HG02588 (cell line): ENCODE measurements around the gene MCOLN1.

ENCODE experiments used
- ATAC-seq: cut with Tn5 transposase; IDR thresholded peaks from one replicate; pipeline ENCODE4 v1.9.1; 2021; ENCODE audit warnings: mild to moderate bottlenecking, moderate library complexity; ENCODE audit not compliant: unreplicated experiment

The MCOLN1 gene

GRCh38 chr19:7522072-7522922 lies at the start of gene MCOLN1:
Gene MCOLN1 (plus strand): TSS chr19:7522624. CDS start chr19:7522751, 127 bp downstream.
- ATAC-seq = peak; percentile 81

- no peak for ATAC-seq
Observed at GRCh38 chr19:7475665-7476064, 46.8 kb upstream of the MCOLN1 start.

GRCh38 chr19:7476241-7476640 lies 46.2 kb upstream of the MCOLN1 start:
- ATAC-seq = no peak

- no peak for ATAC-seq
Observed at GRCh38 chr19:7476777-7477494, 45.5 kb upstream of the MCOLN1 start.

GRCh38 chr19:7477758-7478157 lies 44.7 kb upstream of the MCOLN1 start:
- no peak for ATAC-seq

GRCh38 chr19:7478173-7478842 lies 44.1 kb upstream of the MCOLN1 start:
- no peak for ATAC-seq

GRCh38 chr19:7478843-7479227 lies 43.6 kb upstream of the MCOLN1 start:
- no peak for ATAC-seq

- ATAC-seq = no peak
Observed at GRCh38 chr19:7480222-7480969, 42.0 kb upstream of the MCOLN1 start.

- ATAC-seq = no peak
Observed at GRCh38 chr19:7480970-7481255, 41.5 kb upstream of the MCOLN1 start.

- ATAC-seq = no peak
Observed at GRCh38 chr19:7482584-7483439, 39.6 kb upstream of the MCOLN1 start.

GRCh38 chr19:7483720-7484201 lies 38.7 kb upstream of the MCOLN1 start:
- ATAC-seq = no peak

- no peak for ATAC-seq
Observed at GRCh38 chr19:7486923-7487322, 35.5 kb upstream of the MCOLN1 start.

GRCh38 chr19:7488736-7489353 lies 33.6 kb upstream of the MCOLN1 start, which contains the start of gene PEX11G:
Gene PEX11G (minus strand): TSS chr19:7489035. CDS start chr19:7489010, 25 bp downstream.
- peak; percentile 71 for ATAC-seq

GRCh38 chr19:7489609-7490044 lies 32.8 kb upstream of the MCOLN1 start:
- no peak for ATAC-seq

- no peak for ATAC-seq
Observed at GRCh38 chr19:7492142-7492541, 30.3 kb upstream of the MCOLN1 start.

GRCh38 chr19:7492558-7492957 lies 29.9 kb upstream of the MCOLN1 start:
- no peak for ATAC-seq

GRCh38 chr19:7494416-7495098 lies 27.9 kb upstream of the MCOLN1 start:
- no peak for ATAC-seq

GRCh38 chr19:7497292-7497691 lies 25.1 kb upstream of the MCOLN1 start:
- ATAC-seq = no peak
